ENCODE measurements around the gene CAMSAP3. TPM values are rescaled to one million over a fixed set of nuclear protein-coding genes. Genes with fewer than 3 reads are reported as not detected.

CAMSAP3 gene
- total and polyA plus RNA-seq, 2 donors (not counting 1 experiment from before 2014, with no cell fraction given): 1.0 to 1.3 TPM

- no peak overlapping the region for H3K27ac ChIP-seq (ENCODE audit: low read length in 2 of 2)
- H3K27me3 ChIP-seq (replicated peaks in 1 of 4; ENCODE audit: control extremely low read depth in 1 of 4, control insufficient read depth in 3 of 4, insufficient read depth in 4 of 4, low read length in 3 of 4): no peaks in the 10 kb centered on the region
- H3K4me1 Mint-ChIP-seq: no peaks in the 10 kb centered on the region
- peaks cover 0 to 47% of the 10 kb centered on the region in 2 experiments for H3K36me3 ChIP-seq (replicated peaks in 1 of 2; ENCODE audit: control extremely low read depth in 1 of 2, control insufficient read depth in 1 of 2, extremely low read depth in 1 of 2, insufficient read depth in 2 of 2, low read length in 1 of 2)
- ChIA-PET POLR2A (no interaction called here), CTCF (interaction anchor here (0.7 kb wide), 1 partner anchor 432 kb away, joined by 3 read pairs; no protein-coding TSS in a partner anchor)
- H3K9me3 ChIP-seq (ENCODE audit: control extremely low read depth in 1 of 3, control insufficient read depth in 2 of 3, insufficient read depth in 1 of 3, low read length in 2 of 3): peaks cover 0 to 13% (median 0%) of the 10 kb centered on the region in 3 donors
- H3K9me3 Mint-ChIP-seq (ENCODE audit: insufficient read depth): peaks cover 4% of the 10 kb centered on the region
- no peak overlapping the region for H3K27ac Mint-ChIP-seq
- no peaks in the 10 kb centered on the region for H3K4me1 ChIP-seq (ENCODE audit: control insufficient read depth in 2 of 2, insufficient read depth in 2 of 2, low read length in 2 of 2)
- H3K4me3 Mint-ChIP-seq: no peak overlapping the region
- 93% methylated on average over 16 of the region's 18 CpGs for WGBS (ENCODE audit: insufficient coverage)
- no peaks in the 10 kb centered on the region for H3K27me3 Mint-ChIP-seq
- intact Hi-C loops (cut with micrococcal nuclease): no loop called here
- no peaks in the 10 kb centered on the region for H4K20me1 ChIP-seq (ENCODE audit: control insufficient read depth, insufficient read depth, low read length, poor library complexity, severe bottlenecking)
- H3K4me3 ChIP-seq (ENCODE audit: control extremely low read depth in 1 of 5, extremely low read depth in 1 of 5, insufficient read depth in 1 of 5, low read depth in 2 of 5, low read length in 4 of 5): no peak overlapping the region
- DNase-seq: no peak
- TF ChIP-seq EZH2 (IDR thresholded peaks at IDR 0.05; ENCODE audit: borderline replicate concordance, insufficient read depth, low read depth, low read length, poor library complexity, severe bottlenecking): no peak
- no peak for TF ChIP-seq CTCF (IDR thresholded peaks at IDR 0.05)
- H3K9ac ChIP-seq (ENCODE audit: low read length): no peak overlapping the region
- ATAC-seq (ENCODE audit: low read depth): no peak
- no peak overlapping the region for H2AFZ ChIP-seq (ENCODE audit: insufficient read depth, low read depth, low read length, poor library complexity, severe bottlenecking)
- no peak overlapping the region for H3K4me2 ChIP-seq (replicated peaks; ENCODE audit: low read depth, low read length, poor library complexity, severe bottlenecking)
- no peaks in the 10 kb centered on the region for H3K79me2 ChIP-seq (ENCODE audit: control insufficient read depth, insufficient read depth, low read length)
Measured at GRCh38 chr19:7558667-7559066, 37.0 kb upstream of the CAMSAP3 start.

DNA sequence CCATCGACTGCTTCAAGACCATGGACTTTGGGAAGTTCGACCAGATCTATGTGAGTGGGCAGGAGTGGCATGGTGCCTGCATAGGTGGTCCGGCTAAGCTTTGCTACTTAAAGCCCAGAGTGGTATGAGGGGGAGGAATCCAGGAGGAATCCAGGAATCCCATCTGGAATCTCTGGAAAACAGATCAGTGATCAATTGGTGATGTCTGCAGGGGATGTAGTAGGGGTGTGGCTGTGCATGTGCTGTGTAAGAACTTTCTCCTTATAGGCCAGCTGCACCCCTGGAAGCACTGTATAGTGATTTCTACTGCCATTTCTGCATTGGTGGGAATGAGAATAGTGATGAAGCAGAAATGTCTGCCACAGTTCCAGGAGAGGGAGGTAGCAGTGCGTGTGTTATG, 36.6 kb upstream of the CAMSAP3 start:
- ChIA-PET POLR2A (no interaction called here), CTCF (interaction anchor here (0.6 to 1.6 kb wide), 2 partner anchors 10 to 34 kb away, joined by 5 to 7 read pairs; no protein-coding TSS in a partner anchor)
- Histone ChIP-seq H3K27ac (ENCODE audit: low read length in 2 of 2) (no peak overlapping the region), H3K36me3 (replicated peaks in 1 of 2; ENCODE audit: control extremely low read depth in 1 of 2, control insufficient read depth in 1 of 2, extremely low read depth in 1 of 2, insufficient read depth in 2 of 2, low read length in 1 of 2) (peaks cover 0 to 47% of the 10 kb centered on the region in 2 experiments), H4K20me1 (ENCODE audit: control insufficient read depth, insufficient read depth, low read length, poor library complexity, severe bottlenecking) (no peaks in the 10 kb centered on the region), H3K4me2 (replicated peaks; ENCODE audit: low read depth, low read length, poor library complexity, severe bottlenecking) (no peak overlapping the region), H3K4me1 (ENCODE audit: control insufficient read depth in 2 of 2, insufficient read depth in 2 of 2, low read length in 2 of 2) (no peaks in the 10 kb centered on the region), H3K4me3 (ENCODE audit: control extremely low read depth in 1 of 5, extremely low read depth in 1 of 5, insufficient read depth in 1 of 5, low read depth in 2 of 5, low read length in 4 of 5) (no peak overlapping the region), H2AFZ (ENCODE audit: insufficient read depth, low read depth, low read length, poor library complexity, severe bottlenecking) (no peak overlapping the region), H3K9ac (ENCODE audit: low read length) (no peak overlapping the region), H3K27me3 (replicated peaks in 1 of 4; ENCODE audit: control extremely low read depth in 1 of 4, control insufficient read depth in 3 of 4, insufficient read depth in 4 of 4, low read length in 3 of 4) (no peaks in the 10 kb centered on the region), H3K79me2 (ENCODE audit: control insufficient read depth, insufficient read depth, low read length) (no peaks in the 10 kb centered on the region), H3K9me3 (ENCODE audit: control extremely low read depth in 1 of 3, control insufficient read depth in 2 of 3, insufficient read depth in 1 of 3, low read length in 2 of 3) (peaks cover 0 to 13% (median 0%) of the 10 kb centered on the region in 3 donors)
- Mint-ChIP-seq H3K4me1 (no peaks in the 10 kb centered on the region), H3K9me3 (ENCODE audit: insufficient read depth) (peaks cover 4% of the 10 kb centered on the region), H3K27ac (no peak overlapping the region), H3K4me3 (no peak overlapping the region), H3K27me3 (no peaks in the 10 kb centered on the region)
- 75% methylated on average over 4 of the region's 4 CpGs for WGBS (ENCODE audit: insufficient coverage)
- intact Hi-C loops (cut with micrococcal nuclease): no loop called here
- TF ChIP-seq CTCF (IDR thresholded peaks at IDR 0.05): no peak
- no peak for TF ChIP-seq EZH2 (IDR thresholded peaks at IDR 0.05; ENCODE audit: borderline replicate concordance, insufficient read depth, low read depth, low read length, poor library complexity, severe bottlenecking)
- DNase-seq (no peak), ATAC-seq (ENCODE audit: low read depth) (no peak)

All from B cell (primary cell).